Left renal cortex interstitium (tissue), 4 donors: ENCODE data around the gene SIGLEC5. TPM values are rescaled to one million over a fixed set of nuclear protein-coding genes. Genes with fewer than 3 reads are reported as not detected.
A peak's percentile ranks its signal among the peaks of the same experiment; 100 is the strongest.

Experiments used
- DNase-seq, 4 donors: peaks; one replicate each; pipeline ENCODE4 v3.0.0-alpha.2; 2013; ENCODE audit warnings: low read depth in 4 of 4, low spot score in 2 of 4, missing footprints in 1 of 4
- polyA plus RNA-seq, 4 donors: library from polyadenylated mRNA; unstranded; fragments of 120-200 nt; gene quantifications; one replicate each; pipeline ENCODE4 v1.2.1, GENCODE V29; 2013; ENCODE audit not compliant: insufficient read length in 4 of 4

Gene SIGLEC5
- polyA plus RNA-seq, 4 donors: 0.25 to 0.33 TPM; not detected in 2

DNA sequence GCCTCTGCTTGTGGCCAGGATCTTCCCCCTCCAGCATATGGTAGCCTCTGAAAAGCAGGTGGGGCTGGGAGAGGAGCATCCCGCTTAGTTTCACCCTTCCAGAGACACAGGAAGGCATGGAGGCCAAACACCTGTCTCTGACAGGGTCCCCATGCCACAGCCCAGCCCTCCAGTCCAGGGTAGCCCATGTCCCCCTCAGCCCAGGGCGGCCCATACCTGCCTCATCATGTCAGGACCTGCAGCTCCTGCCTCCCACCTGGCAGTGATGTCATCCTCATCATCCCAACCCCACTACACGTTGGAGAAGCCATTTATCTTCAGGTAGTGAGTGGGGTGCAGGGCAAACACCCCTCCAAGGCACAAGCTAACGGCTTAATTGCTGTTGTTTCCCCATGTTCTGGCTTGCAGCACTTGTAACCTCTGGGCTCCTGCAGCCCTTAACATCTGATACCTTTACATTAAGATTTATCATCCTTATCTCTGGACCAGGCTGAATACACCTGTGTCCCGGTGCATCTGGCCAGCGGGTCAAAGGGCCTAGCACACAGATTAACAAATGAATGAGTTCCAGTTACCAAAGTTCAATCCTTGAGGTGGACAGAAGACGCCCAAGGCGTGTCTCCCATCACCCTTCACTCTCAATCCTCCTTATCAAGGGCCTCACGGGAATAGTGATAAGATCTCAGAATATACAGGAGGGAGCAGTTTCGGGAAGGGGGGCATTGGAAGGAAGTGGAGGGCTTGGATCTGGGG lies 36.9 kb downstream of the SIGLEC5 start:
- DNase-seq: no peak

- DNase-seq: no peak
Observed at GRCh38 chr19:51592521-51592920, 37.7 kb downstream of the SIGLEC5 start.

GRCh38 chr19:51590441-51590840 lies 39.8 kb downstream of the SIGLEC5 start:
- no peak for DNase-seq

- no peak for DNase-seq
Observed at GRCh38 chr19:51589511-51589910, 40.7 kb downstream of the SIGLEC5 start.

DNA sequence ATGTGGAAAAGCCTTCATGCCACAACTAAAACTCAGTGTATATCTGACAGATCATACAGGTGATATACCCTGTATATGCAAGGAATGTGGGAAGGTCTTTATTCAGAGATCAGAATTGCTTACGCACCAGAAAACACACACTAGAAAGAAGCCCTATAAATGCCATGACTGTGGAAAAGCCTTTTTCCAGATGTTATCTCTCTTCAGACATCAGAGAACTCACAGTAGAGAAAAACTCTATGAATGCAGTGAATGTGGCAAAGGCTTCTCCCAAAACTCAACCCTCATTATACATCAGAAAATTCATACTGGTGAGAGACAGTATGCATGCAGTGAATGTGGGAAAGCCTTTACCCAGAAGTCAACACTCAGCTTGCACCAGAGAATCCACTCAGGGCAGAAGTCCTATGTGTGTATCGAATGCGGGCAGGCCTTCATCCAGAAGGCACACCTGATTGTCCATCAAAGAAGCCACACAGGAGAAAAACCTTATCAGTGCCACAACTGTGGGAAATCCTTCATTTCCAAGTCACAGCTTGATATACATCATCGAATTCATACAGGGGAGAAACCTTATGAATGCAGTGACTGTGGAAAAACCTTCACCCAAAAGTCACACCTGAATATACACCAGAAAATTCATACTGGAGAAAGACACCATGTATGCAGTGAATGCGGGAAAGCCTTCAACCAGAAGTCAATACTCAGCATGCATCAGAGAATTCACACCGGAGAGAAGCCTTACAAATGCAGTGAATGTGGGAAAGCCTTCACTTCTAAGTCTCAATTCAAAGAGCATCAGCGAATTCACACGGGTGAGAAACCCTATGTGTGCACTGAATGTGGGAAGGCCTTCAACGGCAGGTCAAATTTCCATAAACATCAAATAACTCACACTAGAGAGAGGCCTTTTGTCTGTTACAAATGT lies 42.7 kb downstream of the SIGLEC5 start:
- no peak for DNase-seq

GRCh38 chr19:51586799-51587198 lies 43.4 kb downstream of the SIGLEC5 start:
- no peak for DNase-seq

DNA sequence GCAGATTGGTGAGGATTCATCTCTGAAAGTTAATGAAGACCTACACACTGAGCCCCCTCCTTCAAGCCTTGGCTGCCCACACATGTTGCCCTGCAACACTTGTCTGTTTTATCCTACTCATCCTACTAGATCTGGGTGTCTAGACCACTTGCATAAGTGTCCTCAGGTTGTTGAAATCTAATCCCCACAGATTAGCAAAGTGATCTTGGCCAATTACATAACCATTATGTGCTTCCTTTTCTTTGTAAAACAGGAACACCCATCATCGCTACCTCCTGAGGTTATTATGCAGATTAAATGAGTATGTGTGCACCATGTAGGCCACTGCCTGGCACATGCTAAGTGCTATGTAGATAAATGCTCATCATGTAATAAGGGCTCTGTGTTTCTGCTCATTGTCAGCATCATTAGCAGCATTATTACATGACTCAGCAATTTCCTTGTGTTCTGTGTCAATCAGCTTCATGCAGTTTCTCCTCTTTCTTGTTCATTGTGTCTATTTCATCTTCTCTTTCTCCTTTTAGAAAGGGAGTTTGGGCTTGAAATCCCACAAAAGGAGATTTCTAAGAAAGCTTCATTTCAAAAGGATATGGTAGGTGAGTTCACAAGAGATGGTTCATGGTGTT lies 44.0 kb downstream of the SIGLEC5 start:
- DNase-seq: no peak

- no peak for DNase-seq
Observed at GRCh38 chr19:51576850-51577249, 53.4 kb downstream of the SIGLEC5 start.

DNA sequence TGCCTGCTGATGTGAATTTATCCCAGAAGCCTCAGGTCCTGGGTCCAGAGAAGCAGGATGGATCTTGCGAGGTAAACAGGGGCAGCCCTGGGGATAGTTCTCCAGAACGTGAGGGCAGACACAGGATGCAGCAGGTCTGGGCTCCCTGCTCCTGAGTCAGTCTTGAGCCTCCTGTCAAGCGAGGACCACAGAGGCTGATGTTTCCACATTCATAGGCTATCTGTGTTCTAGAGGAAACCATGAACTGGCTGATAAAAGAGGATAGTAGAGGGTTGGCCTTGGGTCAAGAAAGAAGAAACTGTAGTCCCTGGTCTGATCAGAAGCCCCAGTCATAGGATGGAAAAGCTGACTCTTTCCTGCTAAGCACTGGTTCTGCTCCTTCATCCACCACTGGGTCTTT lies 56.9 kb downstream of the SIGLEC5 start:
- DNase-seq: no peak

DNA sequence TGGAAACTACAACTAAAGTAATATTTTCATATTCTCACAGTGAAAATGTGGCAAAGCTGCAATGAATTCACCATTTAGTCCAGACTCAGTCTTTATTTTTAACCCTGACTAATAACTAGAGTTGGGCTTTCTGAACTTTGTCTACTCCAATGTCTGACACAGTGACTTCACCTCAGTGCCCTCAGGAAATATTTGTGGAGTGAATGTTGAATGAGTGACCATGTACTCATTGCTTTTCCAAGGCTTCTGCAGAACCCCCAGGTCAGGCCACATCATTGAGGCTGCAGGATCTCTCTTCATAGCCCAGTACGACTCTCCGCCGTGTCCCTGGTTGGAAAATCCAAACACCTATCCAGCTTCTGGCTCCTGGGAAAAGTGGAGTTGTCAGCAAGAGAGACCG lies 57.3 kb downstream of the SIGLEC5 start:
- DNase-seq: no peak

- DNase-seq: no peak
Observed at GRCh38 chr19:51572410-51572809, 57.8 kb downstream of the SIGLEC5 start.

DNA sequence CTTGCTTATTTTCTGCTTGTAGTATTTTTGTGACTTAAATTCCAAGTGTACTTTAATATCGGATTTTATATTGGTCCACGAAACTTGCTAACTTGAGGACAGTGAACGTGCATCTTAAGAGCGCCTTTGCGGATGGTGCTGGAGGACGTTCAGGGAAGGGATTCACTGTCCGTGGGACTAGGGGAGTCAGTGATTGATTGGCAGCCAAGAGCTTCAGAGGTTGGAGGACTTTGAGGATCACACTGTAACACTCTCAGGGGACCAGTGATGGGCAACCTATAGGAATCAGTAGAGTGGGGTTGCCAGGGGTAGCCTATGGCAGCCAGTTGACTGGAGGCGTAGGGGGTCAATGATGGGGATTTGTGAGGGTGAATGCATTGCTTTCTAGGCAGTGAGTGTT lies 58.6 kb downstream of the SIGLEC5 start:
- no peak for DNase-seq

DNA sequence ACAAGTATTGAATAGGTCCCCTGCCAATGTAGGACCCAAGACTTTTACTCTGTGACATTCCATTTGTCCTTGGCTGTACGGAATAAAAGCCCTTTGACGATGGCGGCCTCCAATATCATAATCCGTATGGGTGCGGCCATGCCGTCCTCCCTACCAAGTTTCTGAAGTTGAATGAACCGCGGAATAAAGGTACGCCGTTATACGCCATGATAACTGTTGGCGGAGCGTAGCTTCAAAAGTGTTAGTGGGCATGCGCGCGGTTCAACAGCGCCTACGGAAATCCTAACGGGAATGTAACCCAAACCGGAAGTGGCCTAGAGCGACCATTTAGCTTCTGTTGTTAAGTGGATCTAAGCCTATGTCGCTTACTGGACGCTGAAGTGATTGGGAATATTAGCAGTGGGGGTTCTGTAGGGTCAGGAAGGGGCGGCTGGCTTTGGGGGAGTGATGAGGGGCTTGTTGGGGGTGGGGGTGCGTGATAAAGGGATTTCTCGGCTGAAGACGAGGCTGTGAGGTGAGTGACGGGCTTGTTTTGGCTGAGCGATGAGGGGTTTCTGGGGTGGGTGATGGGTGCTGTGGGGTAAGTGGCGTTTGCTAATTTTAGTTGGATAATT lies 59.1 kb downstream of the SIGLEC5 start, which contains the start of gene ZNF175:
ZNF175 (plus strand) TSS at position 322 of the 614 bp plus-strand sequence. CDS start 2,047 bp downstream, outside the sequence.
- peak; percentile 96 to 97 (median 96) for DNase-seq

DNA sequence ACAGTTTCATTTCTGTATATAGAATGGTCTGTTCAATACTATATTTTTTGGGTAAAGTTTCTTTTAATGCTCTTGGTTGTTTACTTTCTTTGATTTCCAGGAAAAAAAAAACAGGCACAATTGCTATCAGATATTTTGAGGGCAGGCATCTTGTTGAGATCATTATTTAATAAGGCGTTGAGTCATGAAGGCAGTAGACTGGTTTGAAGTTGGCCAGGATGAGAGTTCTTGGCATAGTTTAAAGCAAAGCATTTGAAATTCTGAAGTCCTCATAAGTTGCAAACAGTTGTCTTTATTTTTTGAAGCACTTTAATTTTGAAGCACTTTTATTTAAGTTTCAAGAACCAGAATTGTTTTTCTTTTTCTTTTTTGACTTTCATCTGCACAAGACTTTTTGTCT lies 61.7 kb downstream of the SIGLEC5 start:
- no peak for DNase-seq

GRCh38 chr19:51567583-51567982 lies 62.6 kb downstream of the SIGLEC5 start:
- no peak for DNase-seq

DNA sequence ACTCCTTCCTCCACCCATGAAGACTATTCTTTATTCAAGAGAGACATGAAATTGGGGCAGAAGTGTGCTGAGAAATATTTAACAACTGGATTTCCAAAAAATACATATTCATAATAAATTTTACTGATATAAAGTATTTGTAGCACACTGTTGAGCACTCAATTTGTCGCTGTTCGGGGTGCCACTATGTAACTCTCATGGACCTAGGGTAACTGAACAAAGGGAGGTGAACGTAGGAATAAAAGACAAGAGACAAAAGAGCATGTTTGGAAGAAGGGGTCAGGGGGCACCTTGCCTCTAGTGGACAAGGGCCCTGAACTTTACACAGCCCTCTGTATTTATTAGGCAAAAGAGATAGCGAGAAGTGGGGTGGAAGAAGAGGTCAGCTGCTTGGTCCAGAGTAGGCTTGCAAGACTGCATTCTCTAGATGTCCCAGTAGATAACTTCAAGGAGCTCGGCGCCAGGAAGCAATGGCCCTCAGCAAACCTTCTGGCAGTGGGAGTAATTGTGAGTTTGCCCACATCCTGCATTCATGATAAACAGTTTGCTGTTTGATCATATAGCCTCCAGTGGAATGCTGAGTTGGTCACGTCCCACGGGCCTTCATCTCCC lies 63.6 kb downstream of the SIGLEC5 start:
- DNase-seq: no peak

GRCh38 chr19:51565583-51565982 lies 64.6 kb downstream of the SIGLEC5 start:
- DNase-seq: no peak

GRCh38 chr19:51564791-51565190 lies 65.4 kb downstream of the SIGLEC5 start:
- no peak for DNase-seq
